SK-N-SH (cell line): ENCODE results near the gene KRTAP5-3. TPM values are rescaled to one million over a fixed set of nuclear protein-coding genes. Genes with fewer than 3 reads are reported as not detected.

ENCODE experiments used
- CTCF ChIA-PET: fragments of 300-600, 350-600 bp; formaldehyde crosslinking; extraction: SDS; loops from one replicate; lab custom pipeline; 2021; lab: Yijun Ruan, JAX
- POLR2A ChIA-PET: fragments of 350-600 bp; sonication (Branson Sonifier 250); formaldehyde crosslinking; extraction: SDS; loops from one replicate; lab custom pipeline; 2020; ENCODE audit warnings: antibody characterized with exemption, inconsistent platforms; lab: Yijun Ruan, JAX
- DNase-seq: peaks from one replicate; pipeline ENCODE4 v3.0.0; 2012
- H2AFZ ChIP-seq: fragments of 200-600 bp; sonication (generic); 2 replicates; pipeline ENCODE4 v1.8.1; 2016; ENCODE audit warnings: antibody characterized with exemption, mild to moderate bottlenecking, low read depth
- H3F3A ChIP-seq: fragments of 200-600 bp; sonication (generic); replicated peaks from 2 replicates; pipeline ENCODE3; 2016; ENCODE audit warnings: antibody characterized with exemption, mild to moderate bottlenecking; ENCODE audit not compliant: insufficient read depth
- H3K27ac ChIP-seq, 2 experiments: fragments of 200-500 bp in 1 of 2; fragments of 200-600 bp in 1 of 2; sonication (Bioruptor generic) in 1 of 2; sonication (generic), shearing (Covaris generic) in 1 of 2; 2 replicates each; pipeline versions ENCODE4 v1.5.1 to v1.6.1; 2014 to 2016; ENCODE audit warnings: low read depth in 2 of 2, inconsistent platforms in 1 of 2, low read length in 1 of 2, mild to moderate bottlenecking in 1 of 2, mixed read lengths in 1 of 2
- H3K27me3 ChIP-seq: fragments of 200-600 bp; sonication (generic), shearing (Covaris generic); 2 replicates; pipeline ENCODE4 v1.6.1; 2016; ENCODE audit warnings: mixed run types; ENCODE audit not compliant: insufficient read depth
- H3K36me3 ChIP-seq, 2 experiments: fragments of 200-500 bp in 1 of 2; fragments of 200-600 bp in 1 of 2; sonication (Bioruptor generic) in 1 of 2; sonication (generic) in 1 of 2; replicated peaks in 1 of 2; 2 replicates each; pipeline versions ENCODE3 to v1.5.1; 2014 to 2016; ENCODE audit warnings: low read length in 1 of 2, mild to moderate bottlenecking in 1 of 2; ENCODE audit not compliant: insufficient read depth in 2 of 2, control insufficient read depth in 1 of 2
- H3K4me1 ChIP-seq, 2 experiments: fragments of 200-500 bp in 1 of 2; fragments of 200-600 bp in 1 of 2; sonication (Bioruptor generic) in 1 of 2; sonication (generic), shearing (Covaris generic) in 1 of 2; 2 replicates each; pipeline versions ENCODE4 v1.5.1 to v1.6.1; 2014 to 2016; ENCODE audit warnings: low read depth in 1 of 2, low read length in 1 of 2, mixed run types in 1 of 2; ENCODE audit not compliant: insufficient read depth in 2 of 2, control insufficient read depth in 1 of 2
- H3K4me2 ChIP-seq: fragments of 200-600 bp; sonication (generic), shearing (Covaris generic); 2 replicates; pipeline ENCODE4 v1.6.1; 2017; ENCODE audit warnings: mixed run types
- H3K4me3 ChIP-seq, 2 experiments: fragments of 200-500 bp in 1 of 2; fragments of 200-600 bp in 1 of 2; sonication (Bioruptor generic) in 1 of 2; sonication (generic), shearing (Covaris generic) in 1 of 2; 2 replicates each; pipeline versions ENCODE4 v1.5.1 to v1.8.1; 2014 to 2016; ENCODE audit warnings: low read depth in 2 of 2, inconsistent platforms in 1 of 2, low read length in 1 of 2, mild to moderate bottlenecking in 1 of 2, mixed read lengths in 1 of 2, moderate library complexity in 1 of 2
- H3K79me2 ChIP-seq: fragments of 200-600 bp; sonication (generic); 2 replicates; pipeline ENCODE4 v1.8.1; 2017; ENCODE audit warnings: mild to moderate bottlenecking; ENCODE audit not compliant: insufficient read depth
- H3K9ac ChIP-seq: fragments of 200-600 bp; sonication (generic); 2 replicates; pipeline ENCODE4 v1.6.1; 2017; ENCODE audit warnings: mixed run types
- H3K9me2 ChIP-seq: fragments of 200-600 bp; sonication (generic); 2 replicates; pipeline ENCODE4 v1.6.1; 2017; ENCODE audit warnings: mixed run types
- H3K9me3 ChIP-seq: fragments of 200-600 bp; sonication (generic); 2 replicates; pipeline ENCODE4 v1.6.1; 2017; ENCODE audit warnings: mixed run types, mild to moderate bottlenecking, moderate library complexity
- H4K20me1 ChIP-seq: fragments of 200-600 bp; sonication (generic); 2 replicates; pipeline ENCODE4 v1.6.1; 2017; ENCODE audit warnings: mild to moderate bottlenecking, mixed run types; ENCODE audit not compliant: insufficient read depth
- CHD2 ChIP-seq: fragments of 150-350 bp; IDR thresholded peaks from 2 replicates; pipeline ENCODE4 v1.6.1; 2018; ENCODE audit warnings: low read length; ENCODE audit not compliant: partially characterized antibody
- EP300 ChIP-seq, 2 experiments: IDR thresholded peaks; 2 replicates each; pipeline versions ENCODE4 v1.4.0 to v1.6.1; 2012; ENCODE audit warnings: borderline replicate concordance in 1 of 2, low read depth in 1 of 2, low read length in 1 of 2
- FOXM1 ChIP-seq: IDR thresholded peaks from 2 replicates; pipeline ENCODE4 v1.4.0; 2012; ENCODE audit warnings: low read depth, mild to moderate bottlenecking
- GABPA ChIP-seq: IDR thresholded peaks from 2 replicates; pipeline ENCODE4 v1.4.0; 2012; ENCODE audit warnings: low read depth, mild to moderate bottlenecking
- JUND ChIP-seq: IDR thresholded peaks from 2 replicates; pipeline ENCODE4 v1.4.0; 2012
- MEF2A ChIP-seq: IDR thresholded peaks from 2 replicates; pipeline ENCODE4 v1.4.0; 2012; ENCODE audit warnings: low read depth, borderline replicate concordance
- MXI1 ChIP-seq: IDR thresholded peaks from 2 replicates; pipeline ENCODE4 v1.6.1; 2012; ENCODE audit warnings: mild to moderate bottlenecking, low read depth, low read length, improper control_type of control experiment
- NFIC ChIP-seq: IDR thresholded peaks from 2 replicates; pipeline ENCODE4 v1.4.0; 2012; ENCODE audit warnings: borderline replicate concordance
- NRF1 ChIP-seq: IDR thresholded peaks from 2 replicates; pipeline ENCODE4 v1.6.1; 2012; ENCODE audit warnings: low read depth, mild to moderate bottlenecking, low read length
- RAD21 ChIP-seq: IDR thresholded peaks from 2 replicates; pipeline ENCODE4 v1.6.1; 2012; ENCODE audit warnings: mild to moderate bottlenecking, low read length
- RFX5 ChIP-seq: IDR thresholded peaks from 2 replicates; pipeline ENCODE4 v1.6.1; 2012; ENCODE audit warnings: mild to moderate bottlenecking, improper control_type of control experiment, low read length
- TAF1 ChIP-seq: IDR thresholded peaks from 2 replicates; pipeline ENCODE4 v1.6.1; 2012; ENCODE audit warnings: low read depth, mild to moderate bottlenecking, low read length, moderate library complexity, borderline replicate concordance
- TCF12 ChIP-seq: IDR thresholded peaks from 2 replicates; pipeline ENCODE4 v1.4.0; 2012
- TEAD4 ChIP-seq: IDR thresholded peaks from 2 replicates; pipeline ENCODE4 v1.4.0; 2012; ENCODE audit warnings: mild to moderate bottlenecking, borderline replicate concordance; ENCODE audit not compliant: insufficient read depth
- YY1 ChIP-seq: IDR thresholded peaks from 2 replicates; pipeline ENCODE4 v1.4.0; 2012; ENCODE audit warnings: low read depth, mild to moderate bottlenecking
- WGBS: methylation state at CpG from one replicate; pipeline ENCODE4 v1.1.6; 2017; ENCODE audit warnings: low lambda C conversion rate; 5-methylcytosine and 5-hydroxymethylcytosine counted together
- polyA plus RNA-seq, 3 experiments: library from polyadenylated mRNA; depleted of rRNA; stranded (reverse); fragments of >200 nt; gene quantifications; 2 replicates each; pipeline ENCODE4 v1.2.3, GENCODE V29; 2012
- TF ChIP-seq, protein P1 (sequence below): IDR thresholded peaks from 2 replicates; pipeline ENCODE4 v1.4.0; 2012; ENCODE audit warnings: low read depth, borderline replicate concordance
- TF ChIP-seq, protein P2 (sequence below): fragments of 200-600 bp; sonication (generic); IDR thresholded peaks from 2 replicates; pipeline ENCODE4 v1.6.1; 2017; ENCODE audit warnings: antibody characterized with exemption, mild to moderate bottlenecking, moderate library complexity
- TF ChIP-seq, protein P3 (sequence below): IDR thresholded peaks from 2 replicates; pipeline ENCODE4 v1.6.1; 2012; ENCODE audit warnings: mild to moderate bottlenecking, low read depth, low read length, moderate library complexity
- TF ChIP-seq, protein P4 (sequence below): fragments of 150-350 bp; IDR thresholded peaks from 2 replicates; pipeline ENCODE4 v1.6.1; 2017; ENCODE audit warnings: antibody characterized with exemption, low read length, low read depth, borderline replicate concordance
- TF ChIP-seq, protein P5 (sequence below): IDR thresholded peaks from 2 replicates; pipeline ENCODE4; 2012

The KRTAP5-3 gene, protein sequence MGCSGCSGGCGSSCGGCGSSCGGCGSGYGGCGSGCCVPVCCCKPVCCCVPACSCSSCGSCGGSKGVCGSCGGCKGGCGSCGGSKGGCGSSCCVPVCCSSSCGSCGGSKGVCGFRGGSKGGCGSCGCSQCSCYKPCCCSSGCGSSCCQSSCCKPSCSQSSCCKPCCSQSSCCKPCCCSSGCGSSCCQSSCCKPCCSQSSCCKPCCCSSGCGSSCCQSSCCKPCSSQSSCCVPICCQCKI
- not detected in 2 replicates for polyA plus RNA-seq (2012; rRNA removed)
- not detected in 2 replicates for polyA plus RNA-seq (2012; cell fraction: cytosol; rRNA removed)
- polyA plus RNA-seq (2012; cell fraction: nucleus; rRNA removed) = not detected in 2 replicates

DNA sequence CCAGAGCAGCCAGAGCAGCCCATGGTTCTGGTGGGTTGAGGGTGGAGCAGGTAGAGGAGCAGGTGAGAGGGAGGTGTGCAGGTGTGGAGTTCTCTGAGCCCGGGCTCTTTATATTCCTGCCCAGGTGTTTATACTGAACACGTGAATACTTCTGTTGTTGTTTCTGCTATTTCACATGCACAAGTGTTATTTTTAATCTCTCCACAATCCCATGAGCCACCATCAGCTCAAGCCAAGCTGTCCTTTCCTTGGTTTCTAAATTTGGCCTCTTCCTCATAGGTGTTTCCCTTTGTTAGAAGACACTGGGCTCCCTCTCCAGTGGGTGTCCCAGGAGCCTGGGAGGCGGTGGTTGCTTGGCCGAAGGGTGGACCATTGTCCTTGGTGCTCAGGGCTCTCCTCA lies at the start of gene KRTAP5-3:
Gene KRTAP5-3 (minus strand): TSS at position 101 of the 400 bp plus-strand sequence. CDS start 78 bp downstream, at position 23.
- Histone ChIP-seq H3K9ac (no peak within 1 kb of the TSS), H3F3A (no peaks in the 10 kb centered on the region), H3K36me3 (no peaks in the 10 kb centered on the region), H3K27ac (no peak within 1 kb of the TSS), H3K79me2 (no peaks in the 10 kb centered on the region), H3K27me3 (no peaks in the 10 kb centered on the region), H3K9me3 (no peaks in the 10 kb centered on the region), H4K20me1 (no peaks in the 10 kb centered on the region), H3K4me1 (no peaks in the 10 kb centered on the region), H3K4me3 (no peak within 1 kb of the TSS), H3K4me2 (no peak within 1 kb of the TSS), H2AFZ (no peak within 1 kb of the TSS), H3K9me2 (no peaks in the 10 kb centered on the region)
- no peak for DNase-seq
- ChIA-PET POLR2A (interaction anchor here (0.6 kb wide), 2 partner anchors 26 to 361 kb away, joined by 3 read pairs; no protein-coding TSS in a partner anchor), CTCF (interaction anchor here (0.8 to 1.1 kb wide), 6 partner anchors 13 to 61 kb away, joined by 3 to 5 read pairs (median 4); no protein-coding TSS in a partner anchor)
- 60% methylated on average over 4 of the region's 4 CpGs for WGBS
- TF ChIP-seq TCF12 (no peak), NFIC (no peak), MEF2A (no peak), FOXM1 (no peak), EP300 (IDR thresholded peaks at IDR 0.05; ENCODE audit: borderline replicate concordance in 1 of 2, low read depth in 1 of 2, low read length in 1 of 2) (no peak), YY1 (no peak), GABPA (no peak), NRF1 (no peak), MXI1 (no peak), RFX5 (no peak), JUND (no peak), CHD2 (no peak), TAF1 (no peak), TEAD4 (no peak), RAD21 (no peak)
- TF ChIP-seq, protein P1, sequence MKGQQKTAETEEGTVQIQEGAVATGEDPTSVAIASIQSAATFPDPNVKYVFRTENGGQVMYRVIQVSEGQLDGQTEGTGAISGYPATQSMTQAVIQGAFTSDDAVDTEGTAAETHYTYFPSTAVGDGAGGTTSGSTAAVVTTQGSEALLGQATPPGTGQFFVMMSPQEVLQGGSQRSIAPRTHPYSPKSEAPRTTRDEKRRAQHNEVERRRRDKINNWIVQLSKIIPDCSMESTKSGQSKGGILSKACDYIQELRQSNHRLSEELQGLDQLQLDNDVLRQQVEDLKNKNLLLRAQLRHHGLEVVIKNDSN = no peak
- TF ChIP-seq, protein P2, sequence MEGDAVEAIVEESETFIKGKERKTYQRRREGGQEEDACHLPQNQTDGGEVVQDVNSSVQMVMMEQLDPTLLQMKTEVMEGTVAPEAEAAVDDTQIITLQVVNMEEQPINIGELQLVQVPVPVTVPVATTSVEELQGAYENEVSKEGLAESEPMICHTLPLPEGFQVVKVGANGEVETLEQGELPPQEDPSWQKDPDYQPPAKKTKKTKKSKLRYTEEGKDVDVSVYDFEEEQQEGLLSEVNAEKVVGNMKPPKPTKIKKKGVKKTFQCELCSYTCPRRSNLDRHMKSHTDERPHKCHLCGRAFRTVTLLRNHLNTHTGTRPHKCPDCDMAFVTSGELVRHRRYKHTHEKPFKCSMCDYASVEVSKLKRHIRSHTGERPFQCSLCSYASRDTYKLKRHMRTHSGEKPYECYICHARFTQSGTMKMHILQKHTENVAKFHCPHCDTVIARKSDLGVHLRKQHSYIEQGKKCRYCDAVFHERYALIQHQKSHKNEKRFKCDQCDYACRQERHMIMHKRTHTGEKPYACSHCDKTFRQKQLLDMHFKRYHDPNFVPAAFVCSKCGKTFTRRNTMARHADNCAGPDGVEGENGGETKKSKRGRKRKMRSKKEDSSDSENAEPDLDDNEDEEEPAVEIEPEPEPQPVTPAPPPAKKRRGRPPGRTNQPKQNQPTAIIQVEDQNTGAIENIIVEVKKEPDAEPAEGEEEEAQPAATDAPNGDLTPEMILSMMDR = no peak
- TF ChIP-seq, protein P3, sequence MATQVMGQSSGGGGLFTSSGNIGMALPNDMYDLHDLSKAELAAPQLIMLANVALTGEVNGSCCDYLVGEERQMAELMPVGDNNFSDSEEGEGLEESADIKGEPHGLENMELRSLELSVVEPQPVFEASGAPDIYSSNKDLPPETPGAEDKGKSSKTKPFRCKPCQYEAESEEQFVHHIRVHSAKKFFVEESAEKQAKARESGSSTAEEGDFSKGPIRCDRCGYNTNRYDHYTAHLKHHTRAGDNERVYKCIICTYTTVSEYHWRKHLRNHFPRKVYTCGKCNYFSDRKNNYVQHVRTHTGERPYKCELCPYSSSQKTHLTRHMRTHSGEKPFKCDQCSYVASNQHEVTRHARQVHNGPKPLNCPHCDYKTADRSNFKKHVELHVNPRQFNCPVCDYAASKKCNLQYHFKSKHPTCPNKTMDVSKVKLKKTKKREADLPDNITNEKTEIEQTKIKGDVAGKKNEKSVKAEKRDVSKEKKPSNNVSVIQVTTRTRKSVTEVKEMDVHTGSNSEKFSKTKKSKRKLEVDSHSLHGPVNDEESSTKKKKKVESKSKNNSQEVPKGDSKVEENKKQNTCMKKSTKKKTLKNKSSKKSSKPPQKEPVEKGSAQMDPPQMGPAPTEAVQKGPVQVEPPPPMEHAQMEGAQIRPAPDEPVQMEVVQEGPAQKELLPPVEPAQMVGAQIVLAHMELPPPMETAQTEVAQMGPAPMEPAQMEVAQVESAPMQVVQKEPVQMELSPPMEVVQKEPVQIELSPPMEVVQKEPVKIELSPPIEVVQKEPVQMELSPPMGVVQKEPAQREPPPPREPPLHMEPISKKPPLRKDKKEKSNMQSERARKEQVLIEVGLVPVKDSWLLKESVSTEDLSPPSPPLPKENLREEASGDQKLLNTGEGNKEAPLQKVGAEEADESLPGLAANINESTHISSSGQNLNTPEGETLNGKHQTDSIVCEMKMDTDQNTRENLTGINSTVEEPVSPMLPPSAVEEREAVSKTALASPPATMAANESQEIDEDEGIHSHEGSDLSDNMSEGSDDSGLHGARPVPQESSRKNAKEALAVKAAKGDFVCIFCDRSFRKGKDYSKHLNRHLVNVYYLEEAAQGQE = no peak
- TF ChIP-seq, protein P4, sequence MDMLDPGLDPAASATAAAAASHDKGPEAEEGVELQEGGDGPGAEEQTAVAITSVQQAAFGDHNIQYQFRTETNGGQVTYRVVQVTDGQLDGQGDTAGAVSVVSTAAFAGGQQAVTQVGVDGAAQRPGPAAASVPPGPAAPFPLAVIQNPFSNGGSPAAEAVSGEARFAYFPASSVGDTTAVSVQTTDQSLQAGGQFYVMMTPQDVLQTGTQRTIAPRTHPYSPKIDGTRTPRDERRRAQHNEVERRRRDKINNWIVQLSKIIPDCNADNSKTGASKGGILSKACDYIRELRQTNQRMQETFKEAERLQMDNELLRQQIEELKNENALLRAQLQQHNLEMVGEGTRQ = no peak
- TF ChIP-seq, protein P5, sequence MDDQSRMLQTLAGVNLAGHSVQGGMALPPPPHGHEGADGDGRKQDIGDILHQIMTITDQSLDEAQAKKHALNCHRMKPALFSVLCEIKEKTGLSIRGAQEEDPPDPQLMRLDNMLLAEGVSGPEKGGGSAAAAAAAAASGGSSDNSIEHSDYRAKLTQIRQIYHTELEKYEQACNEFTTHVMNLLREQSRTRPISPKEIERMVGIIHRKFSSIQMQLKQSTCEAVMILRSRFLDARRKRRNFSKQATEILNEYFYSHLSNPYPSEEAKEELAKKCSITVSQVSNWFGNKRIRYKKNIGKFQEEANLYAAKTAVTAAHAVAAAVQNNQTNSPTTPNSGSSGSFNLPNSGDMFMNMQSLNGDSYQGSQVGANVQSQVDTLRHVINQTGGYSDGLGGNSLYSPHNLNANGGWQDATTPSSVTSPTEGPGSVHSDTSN = no peak
